Endothelial cell of umbilical vein (primary cell): ENCODE results near the gene HOXA10.

ENCODE experiments used
- EZH2 ChIP-seq: IDR thresholded peaks from 2 replicates; pipeline ENCODE4 v1.6.1; 2012; ENCODE audit warnings: borderline replicate concordance, low read depth, mild to moderate bottlenecking, moderate library complexity, low read length, inconsistent platforms; ENCODE audit not compliant: severe bottlenecking
- FOS ChIP-seq: IDR thresholded peaks from 2 replicates; pipeline ENCODE4 v1.6.1; 2011; ENCODE audit warnings: mild to moderate bottlenecking, low read length, moderate library complexity, borderline replicate concordance; ENCODE audit not compliant: insufficient read depth
- GATA2 ChIP-seq: IDR thresholded peaks from 2 replicates; pipeline ENCODE4 v1.7.0; 2011; ENCODE audit warnings: low read depth, mild to moderate bottlenecking, moderate library complexity, mixed read lengths, low read length; ENCODE audit not compliant: insufficient read length, insufficient read depth
- TF ChIP-seq, protein P1 (sequence below), 2 donors: IDR thresholded peaks; 1 replicate in 1 of 2; 2 replicates in 1 of 2; pipeline ENCODE4 v1.5.1; 2011; ENCODE audit warnings: low read length in 2 of 2, mild to moderate bottlenecking in 2 of 2, moderate library complexity in 2 of 2, control low read depth in 1 of 2, inconsistent platforms in 1 of 2, low read depth in 1 of 2; ENCODE audit not compliant: insufficient read depth in 1 of 2; ENCODE audit errors: extremely low read depth in 1 of 2

DNA sequence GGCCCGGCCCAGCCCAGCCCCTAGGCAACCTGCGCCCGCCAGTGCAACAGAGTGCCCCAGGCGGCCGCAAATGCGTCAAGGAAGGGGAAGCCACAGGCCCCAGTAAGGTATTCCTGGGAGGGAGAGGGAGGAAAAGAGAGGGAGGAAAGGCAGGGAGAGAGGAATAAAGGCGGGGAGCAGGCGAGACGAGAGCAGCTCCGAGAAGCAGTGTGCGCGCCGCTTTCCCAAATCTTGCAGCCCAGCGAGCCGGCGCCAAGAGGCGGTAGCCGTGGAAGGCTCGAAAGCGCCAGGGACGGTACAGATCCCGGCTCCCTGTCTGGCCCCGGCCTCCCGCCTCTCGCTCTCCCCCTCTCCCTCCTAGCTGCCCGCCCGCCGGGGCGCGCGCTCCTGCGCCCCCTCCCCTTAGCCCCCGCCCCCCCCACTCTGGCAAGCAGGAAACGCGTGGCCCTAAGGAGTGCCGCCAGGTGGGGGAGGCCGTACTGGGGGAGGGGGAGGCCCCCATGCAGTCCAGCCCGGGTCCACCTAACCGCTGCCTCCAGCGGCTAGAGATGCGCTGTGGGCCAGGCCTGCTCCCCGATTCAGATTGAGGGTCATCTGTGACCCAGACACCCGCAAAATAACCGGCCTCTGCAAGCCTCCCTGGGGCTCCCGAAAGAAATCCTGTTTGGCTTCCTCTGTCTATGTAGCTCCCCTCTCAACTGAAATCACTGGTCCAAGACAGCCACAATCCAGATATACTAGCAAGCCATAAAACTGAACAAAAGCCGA, 4.3 kb downstream of the HOXA10 start:
- no peak for TF ChIP-seq GATA2
- TF ChIP-seq FOS: no peak
- TF ChIP-seq, protein P1, sequence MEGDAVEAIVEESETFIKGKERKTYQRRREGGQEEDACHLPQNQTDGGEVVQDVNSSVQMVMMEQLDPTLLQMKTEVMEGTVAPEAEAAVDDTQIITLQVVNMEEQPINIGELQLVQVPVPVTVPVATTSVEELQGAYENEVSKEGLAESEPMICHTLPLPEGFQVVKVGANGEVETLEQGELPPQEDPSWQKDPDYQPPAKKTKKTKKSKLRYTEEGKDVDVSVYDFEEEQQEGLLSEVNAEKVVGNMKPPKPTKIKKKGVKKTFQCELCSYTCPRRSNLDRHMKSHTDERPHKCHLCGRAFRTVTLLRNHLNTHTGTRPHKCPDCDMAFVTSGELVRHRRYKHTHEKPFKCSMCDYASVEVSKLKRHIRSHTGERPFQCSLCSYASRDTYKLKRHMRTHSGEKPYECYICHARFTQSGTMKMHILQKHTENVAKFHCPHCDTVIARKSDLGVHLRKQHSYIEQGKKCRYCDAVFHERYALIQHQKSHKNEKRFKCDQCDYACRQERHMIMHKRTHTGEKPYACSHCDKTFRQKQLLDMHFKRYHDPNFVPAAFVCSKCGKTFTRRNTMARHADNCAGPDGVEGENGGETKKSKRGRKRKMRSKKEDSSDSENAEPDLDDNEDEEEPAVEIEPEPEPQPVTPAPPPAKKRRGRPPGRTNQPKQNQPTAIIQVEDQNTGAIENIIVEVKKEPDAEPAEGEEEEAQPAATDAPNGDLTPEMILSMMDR (IDR thresholded peaks at IDR 0.05; ENCODE audit: extremely low read depth in 1 of 2, insufficient read depth in 1 of 2, low read depth in 1 of 2, low read length in 2 of 2): no peak
- TF ChIP-seq EZH2: no peak
